Immature natural killer cell (primary cell): ENCODE data around the gene DICER1. TPM values are rescaled to one million over a fixed set of nuclear protein-coding genes. Genes with fewer than 3 reads are reported as not detected.
"Not testable (repeated sequence)": the region's sequence is repeated elsewhere in the genome, so short reads cannot be mapped to it uniquely, and the experiment has no call there.

Experiments
- DNase-seq, 3 donors: peaks; one replicate each; pipeline ENCODE4 v3.0.0; 2022; ENCODE audit warnings: mixed read lengths in 1 of 3
- H3K27ac Mint-ChIP-seq, 6 donors: one replicate each; pipeline ENCODE4 v1.8.0; 2020; ENCODE audit warnings: mixed read lengths in 6 of 6, mild to moderate bottlenecking in 5 of 6, inconsistent platforms in 4 of 6, moderate library complexity in 3 of 6
- H3K27me3 Mint-ChIP-seq, 3 donors: one replicate each; pipeline ENCODE4 v1.8.0; 2020 to 2021; ENCODE audit warnings: low read depth in 3 of 3, mild to moderate bottlenecking in 3 of 3, mixed read lengths in 3 of 3, moderate library complexity in 3 of 3, inconsistent platforms in 1 of 3
- H3K36me3 Mint-ChIP-seq, 3 donors: one replicate each; pipeline ENCODE4 v1.8.0; 2020; ENCODE audit warnings: mixed read lengths in 3 of 3, inconsistent platforms in 2 of 3, mild to moderate bottlenecking in 2 of 3
- H3K4me1 Mint-ChIP-seq, 2 donors: one replicate each; pipeline ENCODE4 v1.8.0; 2020; ENCODE audit warnings: inconsistent platforms in 2 of 2, mild to moderate bottlenecking in 2 of 2, mixed read lengths in 2 of 2, moderate library complexity in 1 of 2
- H3K4me3 Mint-ChIP-seq, 5 donors: one replicate each; pipeline ENCODE4 v1.8.0; 2020; ENCODE audit warnings: mild to moderate bottlenecking in 5 of 5, mixed read lengths in 5 of 5, inconsistent platforms in 3 of 5, moderate library complexity in 3 of 5
- H3K9me3 Mint-ChIP-seq, 6 donors: one replicate each; pipeline ENCODE4 v1.8.0; 2020; ENCODE audit warnings: mild to moderate bottlenecking in 6 of 6, mixed read lengths in 6 of 6, inconsistent platforms in 4 of 6, moderate library complexity in 3 of 6
- polyA plus RNA-seq, 3 donors: library from polyadenylated mRNA; unstranded; fragments of 300-500 nt; fragmentation: Illumina TruSeq; gene quantifications; one replicate each; pipeline ENCODE4 v1.2.3, GENCODE V29; 2021

Gene DICER1
- polyA plus RNA-seq, 3 donors from 2014 or later = 6.5 to 11.7 (median 7.0) TPM

- peaks cover 4 to 9% (median 5%) of the 10 kb centered on the region in 3 donors for H3K27me3 Mint-ChIP-seq
- peaks cover 8 to 19% (median 11%) of the 10 kb centered on the region in 3 donors for H3K36me3 Mint-ChIP-seq
- DNase-seq = no peak
- H3K9me3 Mint-ChIP-seq = no peaks in the 10 kb centered on the region
- H3K4me3 Mint-ChIP-seq = no peak overlapping the region
- peak overlapping the region in 1 of 6 donors; percentile 36 for H3K27ac Mint-ChIP-seq
- H3K4me1 Mint-ChIP-seq = no peaks in the 10 kb centered on the region
These were observed 23.8 kb upstream of the DICER1 start for GRCh38 chr14:95180966-95181741.

GRCh38 chr14:95175670-95176069 is 18.3 kb upstream of the DICER1 start:
- H3K36me3 Mint-ChIP-seq = peaks cover 2 to 10% (median 5%) of the 10 kb centered on the region in 3 donors
- H3K27ac Mint-ChIP-seq, H3K4me3 Mint-ChIP-seq, DNase-seq, H3K9me3 Mint-ChIP-seq, H3K4me1 Mint-ChIP-seq, H3K27me3 Mint-ChIP-seq: not testable (repeated sequence)

- Mint-ChIP-seq H3K27me3 (peaks cover 2 to 6% (median 2%) of the 10 kb centered on the region in 3 donors), H3K27ac (no peak overlapping the region), H3K36me3 (peaks cover 0 to 2% (median 0%) of the 10 kb centered on the region in 3 donors), H3K4me1 (peaks cover 6 to 9% of the 10 kb centered on the region in 2 donors), H3K9me3 (no peaks in the 10 kb centered on the region), H3K4me3 (no peak overlapping the region)
- DNase-seq = no peak
These were observed 17.0 kb upstream of the DICER1 start for GRCh38 chr14:95174184-95174792.

GRCh38 chr14:95173518-95173917 is 16.2 kb upstream of the DICER1 start:
- peaks cover 2 to 6% (median 6%) of the 10 kb centered on the region in 3 donors for H3K27me3 Mint-ChIP-seq
- no peak for DNase-seq
- H3K36me3 Mint-ChIP-seq = no peaks in the 10 kb centered on the region
- peaks cover 6 to 9% of the 10 kb centered on the region in 2 donors for H3K4me1 Mint-ChIP-seq
- no peak overlapping the region for H3K4me3 Mint-ChIP-seq
- no peaks in the 10 kb centered on the region for H3K9me3 Mint-ChIP-seq
- no peak overlapping the region for H3K27ac Mint-ChIP-seq

- H3K9me3 Mint-ChIP-seq = peaks cover 0 to 6% (median 0%) of the 10 kb centered on the region in 6 donors
- H3K4me1 Mint-ChIP-seq = no peaks in the 10 kb centered on the region
- DNase-seq = no peak
- peaks cover 0 to 6% (median 0%) of the 10 kb centered on the region in 3 donors for H3K27me3 Mint-ChIP-seq
- peaks cover 4 to 8% (median 6%) of the 10 kb centered on the region in 3 donors for H3K36me3 Mint-ChIP-seq
- no peak overlapping the region for H3K27ac Mint-ChIP-seq
- H3K4me3 Mint-ChIP-seq = no peak overlapping the region
These were observed 9.8 kb upstream of the DICER1 start for GRCh38 chr14:95167177-95167576.

GRCh38 chr14:95165517-95165916 is 8.2 kb upstream of the DICER1 start:
- H3K36me3 Mint-ChIP-seq = peaks cover 4 to 8% (median 6%) of the 10 kb centered on the region in 3 donors
- H3K27ac Mint-ChIP-seq = no peak overlapping the region
- peaks cover 0 to 4% (median 0%) of the 10 kb centered on the region in 3 donors for H3K27me3 Mint-ChIP-seq
- no peaks in the 10 kb centered on the region for H3K4me1 Mint-ChIP-seq
- DNase-seq = no peak
- H3K4me3 Mint-ChIP-seq = no peak overlapping the region
- peaks cover 0 to 6% (median 0%) of the 10 kb centered on the region in 6 donors for H3K9me3 Mint-ChIP-seq

- H3K36me3 Mint-ChIP-seq = peaks cover 4 to 8% (median 6%) of the 10 kb centered on the region in 3 donors
- peaks cover 0 to 6% (median 0%) of the 10 kb centered on the region in 6 donors for H3K9me3 Mint-ChIP-seq
- no peak overlapping the region for H3K4me3 Mint-ChIP-seq
- H3K4me1 Mint-ChIP-seq = no peaks in the 10 kb centered on the region
- no peak overlapping the region for H3K27ac Mint-ChIP-seq
- peaks cover 0 to 4% (median 0%) of the 10 kb centered on the region in 3 donors for H3K27me3 Mint-ChIP-seq
- no peak for DNase-seq
These were observed 7.2 kb upstream of the DICER1 start for GRCh38 chr14:95164506-95164905.

GRCh38 chr14:95163666-95164065 is 6.3 kb upstream of the DICER1 start:
- no peak for DNase-seq
- Mint-ChIP-seq H3K27me3 (no peaks in the 10 kb centered on the region), H3K4me1 (no peaks in the 10 kb centered on the region), H3K4me3 (no peak overlapping the region), H3K9me3 (peaks cover 0 to 6% (median 0%) of the 10 kb centered on the region in 6 donors), H3K27ac (no peak overlapping the region), H3K36me3 (peaks cover 4 to 8% (median 6%) of the 10 kb centered on the region in 3 donors)

- Mint-ChIP-seq H3K9me3 (peaks cover 0 to 6% (median 0%) of the 10 kb centered on the region in 6 donors), H3K27ac (no peak overlapping the region), H3K4me1 (peaks cover 2 to 3% of the 10 kb centered on the region in 2 donors)
These were observed 5.8 kb upstream of the DICER1 start for GRCh38 chr14:95163132-95163531.

GRCh38 chr14:95162641-95163040 is 5.3 kb upstream of the DICER1 start:
- Mint-ChIP-seq H3K27ac (no peak overlapping the region), H3K4me1 (peaks cover 7 to 8% of the 10 kb centered on the region in 2 donors), H3K9me3 (peaks cover 0 to 6% (median 0%) of the 10 kb centered on the region in 6 donors), H3K27me3 (peaks cover 0 to 3% (median 0%) of the 10 kb centered on the region in 3 donors), H3K36me3 (peaks cover 4 to 8% (median 6%) of the 10 kb centered on the region in 3 donors), H3K4me3 (no peak overlapping the region)
- no peak for DNase-seq

More at GRCh38 chr14:95163132-95163531, 5.8 kb upstream of the DICER1 start:
- DNase-seq = no peak
- Mint-ChIP-seq H3K4me3 (no peak overlapping the region), H3K36me3 (peaks cover 4 to 8% (median 6%) of the 10 kb centered on the region in 3 donors), H3K27me3 (no peaks in the 10 kb centered on the region)

GRCh38 chr14:95157048-95157326 is 342 bp downstream of the DICER1 start:
- peak overlapping the region in 3 of 6 donors; percentile 97 to 99 (median 97) for H3K27ac Mint-ChIP-seq
- H3K36me3 Mint-ChIP-seq = no peaks in the 10 kb centered on the region
- H3K4me1 Mint-ChIP-seq = peaks cover 47 to 50% of the 10 kb centered on the region in 2 donors
- peaks cover 0 to 3% (median 0%) of the 10 kb centered on the region in 3 donors for H3K27me3 Mint-ChIP-seq
- no peaks in the 10 kb centered on the region for H3K9me3 Mint-ChIP-seq
- no peak for DNase-seq
- H3K4me3 Mint-ChIP-seq = peak overlapping the region in 4 of 5 donors; percentile 95 to 99 (median 99)

GRCh38 chr14:95156161-95157047 is 925 bp downstream of the DICER1 start:
- DNase-seq = peak in 1 of 3 donors; percentile 7
- peak overlapping the region; percentile 72 to 88 (median 84) for H3K4me3 Mint-ChIP-seq
- H3K4me1 Mint-ChIP-seq = peaks cover 51 to 56% of the 10 kb centered on the region in 2 donors
- H3K27me3 Mint-ChIP-seq = peaks cover 0 to 3% (median 0%) of the 10 kb centered on the region in 3 donors
- H3K9me3 Mint-ChIP-seq = no peaks in the 10 kb centered on the region
- no peaks in the 10 kb centered on the region for H3K36me3 Mint-ChIP-seq
- H3K27ac Mint-ChIP-seq = peak overlapping the region; percentile 68 to 89 (median 84)

- Mint-ChIP-seq H3K27ac (peak overlapping the region in 4 of 6 donors; percentile 62 to 89 (median 82)), H3K9me3 (no peaks in the 10 kb centered on the region), H3K27me3 (peaks cover 0 to 3% (median 0%) of the 10 kb centered on the region in 3 donors), H3K4me1 (peaks cover 60 to 68% of the 10 kb centered on the region in 2 donors), H3K36me3 (no peaks in the 10 kb centered on the region), H3K4me3 (peak overlapping the region; percentile 72 to 88 (median 84))
- no peak for DNase-seq
These were observed 2.3 kb downstream of the DICER1 start for GRCh38 chr14:95155045-95155444.
